Right lobe of liver (tissue), 6 donors: ENCODE results near the gene PCDHGA3. TPM values are rescaled to one million over a fixed set of nuclear protein-coding genes. Genes with fewer than 3 reads are reported as not detected.

Experiments used
- ATAC-seq, 4 donors: fragments of 200-7000 bp; cut with Tn5 transposase; one replicate each; pipeline ENCODE4 v1.9.1; 2020; ENCODE audit warnings: mild to moderate bottlenecking in 4 of 4, moderate library complexity in 4 of 4
- DNase-seq, 3 donors: peaks; one replicate each; pipeline ENCODE4 v3.0.0-alpha.2; 2020
- H3K27ac ChIP-seq, 3 donors: fragments of 200-600 bp; one replicate each; pipeline ENCODE4 v1.8.0; 2022
- H3K27me3 ChIP-seq, 2 donors: fragments of 200-600 bp; one replicate each; pipeline ENCODE4 v1.8.0; 2022
- H3K36me3 ChIP-seq, 4 donors: fragments of 200-600 bp; sonication (generic) in 1 of 4; one replicate each; pipeline versions ENCODE4 v1.5.1 to v1.8.0; 2017 to 2022; ENCODE audit warnings: control low read depth in 1 of 4
- H3K4me1 ChIP-seq, 4 donors: fragments of 200-600 bp; sonication (generic) in 1 of 4; one replicate each; pipeline versions ENCODE4 v1.5.1 to v1.8.0; 2017 to 2022; ENCODE audit warnings: control low read depth in 1 of 4
- H3K4me3 ChIP-seq, 3 donors: fragments of 200-600 bp; one replicate each; pipeline ENCODE4 v1.8.0; 2022
- H3K9me3 ChIP-seq, 4 donors: fragments of 200-600 bp; sonication (generic) in 1 of 4; one replicate each; pipeline versions ENCODE4 v1.5.1 to v1.8.0; 2017 to 2022; ENCODE audit warnings: control low read depth in 1 of 4
- POLR2A ChIP-seq: fragments of 450-650 bp; IDR thresholded peaks from one replicate; pipeline ENCODE4 v1.6.1; 2017; ENCODE audit warnings: antibody characterized with exemption, mild to moderate bottlenecking
- WGBS: methylation state at CpG from one replicate; pipeline ENCODE4 v1.1.6; 2018; ENCODE audit warnings: low coverage, low lambda C conversion rate; ENCODE audit not compliant: insufficient coverage; ENCODE audit errors: missing lambda C conversion rate; 5-methylcytosine and 5-hydroxymethylcytosine counted together
- intact Hi-C, 2 donors: fragments of 100-400 bp; cut with DNase I; formaldehyde crosslinking; loops; one replicate each; pipeline versions ENCODE4 v1.11.2 to v1.14.1; 2022
- total RNA-seq, 6 experiments: library from RNA; depleted of rRNA in 2 of 6; stranded (reverse); fragments of >200 nt in 2 of 6; fragmentation: NEBNext Ultra II Directional in 3 of 6; extraction: Animal tissue kit (Norgen Biotek cat#: 25700) in 3 of 6; gene quantifications; one replicate each; pipeline versions ENCODE4 v1.1.0 to v1.2.4, GENCODE V29; 2016 to 2023
- TF ChIP-seq, protein P1 (sequence below), 4 donors: fragments of 200-600 bp in 3 of 4; fragments of 450-650 bp in 1 of 4; IDR thresholded peaks; one replicate each; pipeline versions ENCODE4 v1.5.1 to v1.8.0; 2016 to 2022; ENCODE audit warnings: antibody characterized with exemption in 4 of 4, mild to moderate bottlenecking in 2 of 4
- donor health status: DM: no; HTN: yes; CAD: no.
- donor health status: DM: no; HTN: no; CAD: no.
- donor health status: DM: no; HTN: no; CAD: no.
- donor health status: DM: no; HTN: yes; CAD: no.
- donor health status: DM: no; HTN: yes; CAD: no.

The PCDHGA3 gene
- total RNA-seq, 6 experiments from 2014 or later = 0.51 to 1.8 (median 0.76) TPM

DNA sequence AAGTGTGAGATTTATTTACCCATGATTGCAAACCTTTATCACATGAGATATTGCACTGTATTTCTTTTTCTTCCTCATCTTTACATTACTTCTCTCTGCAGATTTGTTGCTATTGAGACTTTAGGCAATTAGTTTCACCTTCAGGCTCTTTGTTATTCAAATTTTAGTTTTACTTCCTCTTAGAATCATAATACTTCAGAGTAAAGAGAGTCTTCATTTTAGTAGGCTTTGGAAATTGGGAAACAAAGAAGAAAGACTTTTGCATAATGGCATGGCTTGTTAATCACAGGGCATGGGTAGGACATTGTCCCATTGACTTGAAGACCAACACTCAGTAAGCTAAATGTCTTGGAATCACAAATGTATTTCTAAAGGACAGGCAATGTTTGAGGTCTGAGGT lies 19.1 kb downstream of the PCDHGA3 start:
- Histone ChIP-seq H3K36me3 (no peaks in the 10 kb centered on the region), H3K27ac (no peak overlapping the region), H3K27me3 (peaks cover 0 to 3% of the 10 kb centered on the region in 2 donors), H3K9me3 (peaks cover 0 to 13% (median 1%) of the 10 kb centered on the region in 4 donors), H3K4me1 (no peaks in the 10 kb centered on the region), H3K4me3 (no peak overlapping the region)
- TF ChIP-seq, protein P1, sequence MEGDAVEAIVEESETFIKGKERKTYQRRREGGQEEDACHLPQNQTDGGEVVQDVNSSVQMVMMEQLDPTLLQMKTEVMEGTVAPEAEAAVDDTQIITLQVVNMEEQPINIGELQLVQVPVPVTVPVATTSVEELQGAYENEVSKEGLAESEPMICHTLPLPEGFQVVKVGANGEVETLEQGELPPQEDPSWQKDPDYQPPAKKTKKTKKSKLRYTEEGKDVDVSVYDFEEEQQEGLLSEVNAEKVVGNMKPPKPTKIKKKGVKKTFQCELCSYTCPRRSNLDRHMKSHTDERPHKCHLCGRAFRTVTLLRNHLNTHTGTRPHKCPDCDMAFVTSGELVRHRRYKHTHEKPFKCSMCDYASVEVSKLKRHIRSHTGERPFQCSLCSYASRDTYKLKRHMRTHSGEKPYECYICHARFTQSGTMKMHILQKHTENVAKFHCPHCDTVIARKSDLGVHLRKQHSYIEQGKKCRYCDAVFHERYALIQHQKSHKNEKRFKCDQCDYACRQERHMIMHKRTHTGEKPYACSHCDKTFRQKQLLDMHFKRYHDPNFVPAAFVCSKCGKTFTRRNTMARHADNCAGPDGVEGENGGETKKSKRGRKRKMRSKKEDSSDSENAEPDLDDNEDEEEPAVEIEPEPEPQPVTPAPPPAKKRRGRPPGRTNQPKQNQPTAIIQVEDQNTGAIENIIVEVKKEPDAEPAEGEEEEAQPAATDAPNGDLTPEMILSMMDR (IDR thresholded peaks at IDR 0.05) = no peak
- no peak for TF ChIP-seq POLR2A
- no peak for DNase-seq
- intact Hi-C loops = no loop called here
- ATAC-seq = no peak

DNA sequence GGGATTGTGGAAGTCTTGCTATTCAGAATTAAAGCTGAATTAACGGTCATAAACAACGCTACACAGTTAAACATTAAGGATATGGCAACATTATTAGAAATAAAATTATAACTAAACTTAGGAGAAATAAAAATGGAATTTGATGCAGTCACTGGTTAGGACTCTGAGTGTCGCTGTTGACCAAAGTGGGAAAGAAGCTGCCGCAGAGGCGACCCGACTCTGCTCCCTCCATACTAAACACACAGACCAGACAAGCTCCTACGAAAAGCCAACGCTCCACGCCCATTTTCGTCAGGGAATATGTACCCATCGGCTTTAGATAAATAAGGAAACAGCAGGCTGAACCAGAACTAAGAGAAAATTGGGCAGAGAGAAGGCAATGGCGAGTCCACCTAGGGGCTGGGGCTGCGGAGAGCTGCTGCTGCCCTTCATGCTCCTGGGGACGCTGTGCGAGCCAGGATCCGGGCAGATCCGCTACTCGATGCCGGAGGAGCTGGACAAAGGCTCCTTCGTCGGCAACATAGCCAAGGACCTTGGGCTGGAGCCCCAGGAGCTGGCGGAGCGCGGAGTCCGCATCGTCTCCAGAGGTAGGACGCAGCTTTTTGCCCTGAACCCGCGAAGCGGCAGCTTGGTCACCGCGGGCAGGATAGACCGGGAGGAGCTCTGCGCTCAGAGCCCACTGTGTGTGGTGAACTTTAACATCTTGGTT lies 20.5 kb downstream of the PCDHGA3 start, which contains the start of gene PCDHGA5:
TSS of gene PCDHGA5 (plus strand) at position 211 of the 709 bp plus-strand sequence. CDS start at position 380, 169 bp downstream.
- Histone ChIP-seq H3K27ac (no peak within 1 kb of the TSS), H3K9me3 (peaks cover 0 to 13% (median 1%) of the 10 kb centered on the region in 4 donors), H3K4me1 (no peaks in the 10 kb centered on the region), H3K36me3 (no peaks in the 10 kb centered on the region), H3K27me3 (peaks cover 0 to 3% of the 10 kb centered on the region in 2 donors), H3K4me3 (no peak within 1 kb of the TSS)
- DNase-seq = no peak
- ATAC-seq = no peak
- TF ChIP-seq POLR2A = no peak
- TF ChIP-seq, protein P1 (IDR thresholded peaks at IDR 0.05) = no peak
- intact Hi-C loops = no loop called here
- WGBS = 16% methylated on average over 20 of the region's 34 CpGs

DNA sequence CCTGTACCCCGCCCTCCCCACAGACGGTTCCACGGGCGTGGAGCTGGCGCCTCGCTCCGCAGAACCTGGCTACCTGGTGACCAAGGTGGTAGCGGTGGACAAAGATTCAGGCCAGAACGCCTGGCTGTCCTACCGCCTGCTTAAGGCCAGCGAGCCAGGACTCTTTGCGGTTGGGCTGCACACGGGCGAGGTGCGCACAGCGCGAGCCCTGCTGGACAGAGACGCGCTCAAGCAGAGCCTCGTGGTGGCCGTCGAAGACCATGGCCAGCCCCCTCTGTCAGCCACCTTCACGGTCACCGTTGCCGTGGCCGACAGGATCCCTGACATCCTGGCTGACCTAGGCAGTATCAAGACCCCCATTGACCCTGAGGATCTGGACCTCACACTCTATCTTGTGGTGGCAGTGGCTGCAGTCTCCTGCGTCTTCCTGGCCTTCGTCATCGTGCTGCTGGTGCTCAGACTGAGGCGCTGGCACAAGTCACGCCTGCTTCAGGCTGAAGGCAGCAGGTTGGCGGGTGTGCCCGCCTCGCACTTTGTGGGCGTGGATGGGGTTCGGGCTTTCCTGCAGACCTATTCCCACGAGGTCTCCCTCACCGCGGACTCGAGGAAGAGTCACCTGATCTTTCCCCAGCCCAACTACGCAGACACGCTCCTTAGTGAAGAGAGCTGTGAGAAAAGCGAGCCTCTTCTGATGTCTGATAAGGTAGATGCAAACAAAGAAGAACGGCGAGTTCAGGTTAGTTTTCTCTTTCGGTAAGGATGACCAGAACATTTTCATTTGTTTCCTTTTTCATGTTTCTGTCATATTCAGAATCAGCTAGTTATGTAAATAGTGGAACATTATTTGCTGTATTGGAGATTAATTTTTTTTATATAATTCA lies 22.6 kb downstream of the PCDHGA3 start:
- Histone ChIP-seq H3K4me3 (no peak overlapping the region), H3K4me1 (no peaks in the 10 kb centered on the region), H3K27me3 (no peaks in the 10 kb centered on the region), H3K36me3 (no peaks in the 10 kb centered on the region), H3K9me3 (peaks cover 0 to 13% (median 1%) of the 10 kb centered on the region in 4 donors), H3K27ac (no peak overlapping the region)
- no peak for DNase-seq
- TF ChIP-seq POLR2A = no peak
- TF ChIP-seq, protein P1 (IDR thresholded peaks at IDR 0.05) = no peak
- ATAC-seq = no peak
- WGBS = 20% methylated on average over 17 of the region's 46 CpGs
- intact Hi-C loops = no loop called here

DNA sequence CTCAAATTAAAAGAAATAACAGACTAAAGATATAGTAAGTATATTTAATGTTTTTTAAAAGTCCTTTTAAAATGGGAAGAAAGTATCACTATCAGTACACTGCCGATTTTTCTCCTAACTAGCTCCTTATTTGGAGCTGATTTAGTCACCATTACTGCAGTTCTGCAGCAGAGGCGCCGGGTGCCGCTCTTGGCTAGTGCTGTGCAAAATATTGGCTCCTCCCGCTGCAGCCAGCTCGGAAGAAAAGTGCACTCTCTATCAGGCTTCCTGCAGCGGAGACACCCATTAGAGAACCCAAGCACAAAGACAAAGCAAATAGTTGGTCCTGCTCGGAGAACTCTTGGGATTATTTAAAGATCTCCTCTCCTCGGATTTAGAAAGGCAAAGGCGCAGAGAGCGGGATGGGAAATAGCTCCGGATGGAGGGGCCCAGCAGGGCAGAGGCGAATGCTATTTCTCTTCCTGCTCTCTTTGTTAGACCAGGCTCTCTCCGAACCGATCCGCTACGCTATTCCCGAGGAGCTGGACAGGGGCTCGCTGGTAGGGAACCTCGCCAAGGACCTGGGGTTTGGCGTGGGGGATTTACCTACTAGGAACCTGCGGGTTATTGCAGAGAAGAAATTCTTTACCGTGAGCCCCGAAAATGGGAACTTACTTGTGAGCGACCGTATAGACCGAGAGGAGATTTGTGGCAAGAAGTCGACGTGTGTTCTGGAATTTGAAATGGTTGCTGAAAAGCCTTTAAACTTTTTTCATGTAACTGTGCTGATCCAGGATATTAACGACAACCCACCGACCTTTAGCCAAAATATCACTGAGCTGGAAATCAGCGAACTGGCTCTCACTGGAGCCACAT lies 26.6 kb downstream of the PCDHGA3 start, which contains the start of gene PCDHGB3:
TSS of gene PCDHGB3 (plus strand) at position 249 of the 855 bp plus-strand sequence. CDS start at position 402, 153 bp downstream.
- Histone ChIP-seq H3K36me3 (no peaks in the 10 kb centered on the region), H3K27ac (no peak within 1 kb of the TSS), H3K4me1 (no peaks in the 10 kb centered on the region), H3K9me3 (peaks cover 0 to 13% (median 4%) of the 10 kb centered on the region in 4 donors), H3K4me3 (peak within 1 kb of the TSS in 2 of 3 donors; percentile 7 to 30), H3K27me3 (no peaks in the 10 kb centered on the region)
- WGBS = 17% methylated on average over 30 of the region's 32 CpGs
- peak; percentile 75 to 86 (median 80) for ATAC-seq
- intact Hi-C loops = no loop called here
- DNase-seq = no peak
- TF ChIP-seq, protein P1 (IDR thresholded peaks at IDR 0.05) = peak in 3 of 4 donors; percentile 8 to 24 (median 17)
- no peak for TF ChIP-seq POLR2A
